ENCODE measurements around the gene AGBL5. TPM values are rescaled to one million over a fixed set of nuclear protein-coding genes. Genes with fewer than 3 reads are reported as not detected.
A peak's percentile ranks its signal among the peaks of the same experiment; 100 is the strongest.

AGBL5 gene
- total and polyA plus RNA-seq, 2 of the 13 experiments (the other 11 are each of a cell fraction or from before 2014, with no cell fraction given) = 55.9 to 73.3 TPM

DNA sequence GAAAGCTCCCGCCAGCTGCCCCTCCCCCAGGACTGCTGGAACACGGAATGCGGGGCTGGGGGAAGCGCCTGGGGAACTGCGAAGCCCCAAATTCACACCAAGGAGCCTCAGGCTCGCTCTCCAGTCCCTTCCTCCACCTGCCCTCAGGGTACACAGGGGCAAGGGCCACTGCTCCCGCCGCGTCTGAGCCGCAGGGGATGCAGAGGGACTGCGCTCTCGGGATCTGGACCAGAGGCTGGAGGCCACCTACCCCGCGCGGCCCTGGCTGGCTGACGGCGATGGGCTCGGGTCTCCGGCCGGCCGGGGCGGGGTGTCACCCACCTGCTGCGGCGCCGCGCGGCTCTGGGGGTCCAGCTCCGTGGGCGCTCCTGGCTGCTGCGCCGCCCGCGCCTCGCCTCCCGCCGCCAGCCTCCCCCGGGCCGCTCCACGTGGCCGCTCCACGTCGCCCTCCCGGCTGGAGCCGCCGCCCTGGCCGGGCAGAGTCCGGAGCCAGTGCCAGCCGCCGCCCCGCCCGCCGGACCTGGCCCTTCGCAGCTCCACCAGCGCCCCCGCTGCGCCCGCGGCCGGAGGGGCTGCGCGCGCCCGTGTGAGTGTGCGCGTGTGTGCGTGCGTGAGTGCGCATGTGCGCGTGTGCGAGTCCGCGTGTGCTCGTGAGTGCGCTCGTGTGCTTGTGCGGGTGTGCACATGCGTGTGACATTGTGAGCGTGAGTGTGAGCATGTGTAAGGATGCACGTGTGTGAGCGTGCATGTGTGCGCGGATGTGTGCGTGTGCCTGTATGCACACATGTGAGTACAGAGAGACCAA, 67.3 kb downstream of the AGBL5 start, which contains the start of gene CGREF1 (continued):
- TF ChIP-seq, protein P1, sequence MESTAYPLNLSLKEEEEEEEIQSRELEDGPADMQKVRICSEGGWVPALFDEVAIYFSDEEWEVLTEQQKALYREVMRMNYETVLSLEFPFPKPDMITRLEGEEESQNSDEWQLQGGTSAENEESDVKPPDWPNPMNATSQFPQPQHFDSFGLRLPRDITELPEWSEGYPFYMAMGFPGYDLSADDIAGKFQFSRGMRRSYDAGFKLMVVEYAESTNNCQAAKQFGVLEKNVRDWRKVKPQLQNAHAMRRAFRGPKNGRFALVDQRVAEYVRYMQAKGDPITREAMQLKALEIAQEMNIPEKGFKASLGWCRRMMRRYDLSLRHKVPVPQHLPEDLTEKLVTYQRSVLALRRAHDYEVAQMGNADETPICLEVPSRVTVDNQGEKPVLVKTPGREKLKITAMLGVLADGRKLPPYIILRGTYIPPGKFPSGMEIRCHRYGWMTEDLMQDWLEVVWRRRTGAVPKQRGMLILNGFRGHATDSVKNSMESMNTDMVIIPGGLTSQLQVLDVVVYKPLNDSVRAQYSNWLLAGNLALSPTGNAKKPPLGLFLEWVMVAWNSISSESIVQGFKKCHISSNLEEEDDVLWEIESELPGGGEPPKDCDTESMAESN (CRISPR knock-in tag; conservative IDR thresholded peaks at IDR 0.05) = 0 out of 2 replicates have a peak, but pooled peaks have one; percentile 10
- peak; percentile 88 for TF ChIP-seq HOXA9 (CRISPR knock-in tag; IDR thresholded peaks at IDR 0.05; ENCODE audit: borderline replicate concordance)
- TF ChIP-seq ETV5 (CRISPR knock-in tag; IDR thresholded peaks at IDR 0.05; ENCODE audit: borderline replicate concordance) = 0 out of 2 replicates have a peak, but pooled peaks have one; percentile 13
- peak; percentile 45; the same call in 1 of the 2 replicates for TF ChIP-seq ZNF782 (CRISPR knock-in tag; IDR thresholded peaks at IDR 0.05; ENCODE audit: borderline replicate concordance)
- peak; percentile 35; the same call in 1 of the 2 replicates for TF ChIP-seq ZNF768 (CRISPR knock-in tag; IDR thresholded peaks at IDR 0.05)
- 0 out of 2 replicates have a peak, but pooled peaks have one; percentile 14 for TF ChIP-seq SAP130 (CRISPR knock-in tag; IDR thresholded peaks at IDR 0.05; ENCODE audit: low read depth)
- peak; percentile 54; the same call in 1 of the 2 replicates for TF ChIP-seq ZSCAN21 (CRISPR knock-in tag; IDR thresholded peaks at IDR 0.05; ENCODE audit: borderline replicate concordance)
- TF ChIP-seq KDM5B (CRISPR knock-in tag; IDR thresholded peaks at IDR 0.05; ENCODE audit: borderline replicate concordance) = peak; percentile 66
- TF ChIP-seq ZNF44 (CRISPR knock-in tag; IDR thresholded peaks at IDR 0.05) = no peak
- TF ChIP-seq ADNP (CRISPR knock-in tag; IDR thresholded peaks at IDR 0.05) = no peak
- no peak for TF ChIP-seq ZNF33A (CRISPR knock-in tag; IDR thresholded peaks at IDR 0.05; ENCODE audit: borderline replicate concordance)
- TF ChIP-seq ELF1 (CRISPR knock-in tag; IDR thresholded peaks at IDR 0.05) = no peak
- no peak for TF ChIP-seq ZNF225 (CRISPR knock-in tag; IDR thresholded peaks at IDR 0.05)
- no peak for TF ChIP-seq SP5 (CRISPR knock-in tag; IDR thresholded peaks at IDR 0.05; ENCODE audit: borderline replicate concordance, low read depth)
- TF ChIP-seq ZNF574 (CRISPR knock-in tag; IDR thresholded peaks at IDR 0.05) = peak; percentile 38; the same call in 1 of the 2 replicates
- no peak for TF ChIP-seq NFYB (CRISPR knock-in tag; IDR thresholded peaks at IDR 0.05)
- TF ChIP-seq PRMT3 (CRISPR knock-in tag; IDR thresholded peaks at IDR 0.05; ENCODE audit: borderline replicate concordance, low read depth) = peak; percentile 75; the same call in 1 of the 2 replicates
- TF ChIP-seq, protein P2, sequence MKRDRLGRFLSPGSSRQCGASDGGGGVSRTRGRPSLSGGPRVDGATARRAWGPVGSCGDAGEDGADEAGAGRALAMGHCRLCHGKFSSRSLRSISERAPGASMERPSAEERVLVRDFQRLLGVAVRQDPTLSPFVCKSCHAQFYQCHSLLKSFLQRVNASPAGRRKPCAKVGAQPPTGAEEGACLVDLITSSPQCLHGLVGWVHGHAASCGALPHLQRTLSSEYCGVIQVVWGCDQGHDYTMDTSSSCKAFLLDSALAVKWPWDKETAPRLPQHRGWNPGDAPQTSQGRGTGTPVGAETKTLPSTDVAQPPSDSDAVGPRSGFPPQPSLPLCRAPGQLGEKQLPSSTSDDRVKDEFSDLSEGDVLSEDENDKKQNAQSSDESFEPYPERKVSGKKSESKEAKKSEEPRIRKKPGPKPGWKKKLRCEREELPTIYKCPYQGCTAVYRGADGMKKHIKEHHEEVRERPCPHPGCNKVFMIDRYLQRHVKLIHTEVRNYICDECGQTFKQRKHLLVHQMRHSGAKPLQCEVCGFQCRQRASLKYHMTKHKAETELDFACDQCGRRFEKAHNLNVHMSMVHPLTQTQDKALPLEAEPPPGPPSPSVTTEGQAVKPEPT (CRISPR knock-in tag; IDR thresholded peaks at IDR 0.05; ENCODE audit: low read depth) = peak; percentile 87; the same call in 1 of the 2 replicates

All from HepG2 (cell line).